ENCODE data around the gene ADARB2.

GRCh38 chr10:1731592-1731991, 5.7 kb downstream of the ADARB2 start:
- no peak for TF ChIP-seq CTCF (IDR thresholded peaks at IDR 0.05)
- no peak for TF ChIP-seq POLR2AphosphoS5 (IDR thresholded peaks at IDR 0.05)

Measured in suprapubic skin (tissue), 3 donors.